Measurements from ENCODE around the gene CD38.

Gene CD38

GRCh38 chr4:15902746-15903145, 124.6 kb downstream of the CD38 start:
- no peak for DNase-seq

All from activated naive CD4-positive, alpha-beta T cell treated with anti-CD3 and anti-CD28 coated beads, Interleukin-2, amount 50 U/mL, for 16 hours (primary cell).